Ramos (cell line): ENCODE data around the gene OR4D1.

Experiments used
- in situ Hi-C: fragments of 300-500 bp; cut with MboI; formaldehyde crosslinking; loops from one replicate; pipeline ENCODE4 v1.14.3; 2022; ENCODE audit warnings: low sequenced_read_pairs; ENCODE audit not compliant: unreplicated experiment

Gene OR4D1

DNA sequence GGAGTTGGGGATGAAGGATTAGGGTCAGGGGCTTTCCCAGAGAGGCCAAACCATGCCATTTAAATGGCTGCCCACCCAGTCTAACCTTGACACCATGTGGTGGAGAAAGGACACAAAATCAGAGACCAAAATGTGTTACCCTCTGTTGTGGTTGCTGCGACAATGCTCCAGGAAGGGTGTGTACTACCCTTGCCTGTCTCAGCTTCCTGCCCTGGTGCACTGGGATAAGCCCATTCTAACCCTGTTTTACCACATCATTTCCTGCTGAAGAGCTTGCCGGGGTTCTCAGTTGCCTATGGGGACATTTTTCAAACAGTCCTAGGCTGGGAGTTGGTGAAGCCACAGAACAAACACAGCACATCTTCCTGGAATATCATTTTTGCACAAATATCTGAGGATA lies 4.9 kb downstream of the OR4D1 start:
- in situ Hi-C loops: no loop called here

DNA sequence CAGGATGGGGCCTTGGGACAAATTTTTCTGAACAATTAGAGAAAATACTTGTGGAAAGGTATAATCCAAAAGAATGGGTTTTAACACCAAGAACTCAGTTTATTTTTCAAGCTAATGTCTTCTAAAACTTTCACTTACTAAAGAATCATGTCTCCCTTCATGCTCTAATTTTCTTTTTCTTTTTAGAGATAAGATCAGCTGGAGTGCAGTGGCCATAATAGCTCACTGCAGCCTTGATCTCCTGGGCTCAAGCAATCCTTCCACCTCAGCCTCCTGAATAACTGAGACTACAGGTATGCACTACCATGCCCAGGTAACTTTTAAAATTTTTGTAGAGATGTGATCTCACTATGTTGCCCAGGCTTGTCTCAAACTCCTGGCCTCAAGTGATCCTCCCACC lies 5.5 kb downstream of the OR4D1 start:
- in situ Hi-C loops: no loop called here

DNA sequence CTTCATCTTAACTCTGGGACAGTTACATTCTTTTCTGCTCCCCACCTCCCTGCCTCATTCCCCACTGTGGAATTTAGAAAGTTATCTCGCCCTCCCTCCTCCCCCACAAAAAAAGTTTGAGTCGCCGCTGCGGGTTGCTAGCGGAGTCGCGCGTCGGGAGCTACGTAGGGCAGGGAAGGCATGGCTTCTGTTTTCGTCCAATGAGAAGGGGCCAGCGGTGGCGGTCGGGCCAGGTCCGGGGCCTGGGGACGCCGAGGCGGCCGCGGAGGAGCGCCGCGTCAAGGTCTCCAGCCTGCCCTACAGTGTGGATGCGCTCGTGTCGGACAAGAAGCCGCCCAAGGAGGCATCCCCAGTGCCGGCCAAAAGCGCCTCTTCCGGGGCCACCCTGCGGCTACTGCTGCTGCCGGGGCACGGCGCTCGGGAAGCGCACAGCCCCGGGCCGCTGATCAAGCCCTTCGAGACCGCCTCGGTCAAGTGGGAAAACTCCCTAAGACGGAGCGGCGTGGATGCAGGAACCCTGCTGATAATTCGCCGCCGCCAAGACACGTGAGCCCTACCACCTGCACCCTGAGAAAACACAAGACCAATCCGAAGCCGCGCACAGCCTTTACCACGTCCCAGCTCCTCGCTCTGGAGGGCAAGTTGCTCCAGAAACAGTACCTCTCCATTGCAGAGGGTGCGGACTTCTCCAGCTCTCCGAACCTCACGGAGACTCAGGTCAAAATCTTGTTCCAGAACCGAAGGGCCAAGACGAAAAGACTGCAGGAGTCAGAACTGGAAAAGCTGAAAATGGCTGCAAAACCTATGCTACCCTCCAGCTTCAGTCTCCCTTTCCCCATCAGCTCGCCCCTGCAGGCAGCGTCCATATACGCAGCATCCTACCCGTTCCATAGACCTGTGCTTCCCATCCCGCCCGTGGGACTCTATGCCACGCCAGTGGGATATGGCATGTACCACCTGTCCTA lies 8.9 kb downstream of the OR4D1 start:
- in situ Hi-C loops: no loop called here

DNA sequence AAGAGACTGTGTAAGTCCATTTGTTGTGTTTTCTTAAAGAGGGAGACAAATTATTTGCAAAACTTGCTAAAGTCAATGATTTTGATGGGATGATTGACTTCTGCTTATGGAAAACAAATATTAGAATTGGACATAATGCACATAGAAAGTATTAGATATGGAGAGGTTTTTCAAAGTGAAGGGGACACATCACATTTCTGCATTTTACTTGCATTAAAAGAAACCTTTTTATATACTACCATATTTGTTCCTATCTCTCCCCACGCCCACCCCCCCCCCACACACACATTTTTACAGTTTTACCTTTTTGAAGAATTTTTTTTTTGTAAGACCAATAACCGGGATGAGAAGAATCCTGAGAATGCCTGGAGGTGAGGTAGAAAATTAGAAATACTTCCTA lies 10.0 kb downstream of the OR4D1 start:
- in situ Hi-C loops: no loop called here

DNA sequence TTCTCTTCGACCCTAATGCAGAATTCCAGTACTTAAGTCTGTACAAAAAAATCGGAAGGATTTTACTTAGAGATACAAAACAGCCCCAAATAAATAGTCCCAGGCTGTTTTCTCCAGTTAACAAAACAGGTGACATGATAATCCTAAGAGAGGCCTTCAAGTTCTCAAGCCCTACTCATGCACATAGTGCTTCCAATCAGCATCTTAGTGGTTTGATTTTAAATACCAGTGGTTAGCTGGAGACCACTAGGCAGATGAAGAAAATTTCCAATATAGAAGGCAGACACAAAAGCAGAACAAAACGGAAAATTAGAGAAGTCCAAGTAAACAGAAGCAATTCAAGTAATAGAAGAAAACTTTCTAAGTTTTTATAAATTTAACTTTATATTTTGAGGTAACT lies 13.4 kb downstream of the OR4D1 start:
- in situ Hi-C loops: no loop called here

DNA sequence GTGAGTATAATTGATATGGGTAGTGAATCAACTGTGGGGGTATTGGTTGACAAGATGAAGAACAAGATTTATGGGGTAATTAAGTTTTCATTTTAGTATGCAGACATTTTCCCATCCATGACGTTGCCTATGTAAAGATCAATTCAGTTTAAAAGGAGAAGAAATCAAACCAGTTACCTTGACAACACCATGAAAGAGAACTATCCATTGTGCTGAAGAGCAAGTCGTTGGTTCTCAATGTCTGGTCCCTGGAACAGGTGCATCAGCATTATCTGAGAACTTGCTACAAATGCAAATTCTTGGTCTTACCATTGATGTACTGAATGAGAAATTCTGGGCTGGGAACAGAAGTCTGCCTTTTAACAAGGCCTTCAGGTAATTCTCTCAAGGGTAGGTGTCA lies 17.8 kb downstream of the OR4D1 start:
- in situ Hi-C loops: no loop called here

DNA sequence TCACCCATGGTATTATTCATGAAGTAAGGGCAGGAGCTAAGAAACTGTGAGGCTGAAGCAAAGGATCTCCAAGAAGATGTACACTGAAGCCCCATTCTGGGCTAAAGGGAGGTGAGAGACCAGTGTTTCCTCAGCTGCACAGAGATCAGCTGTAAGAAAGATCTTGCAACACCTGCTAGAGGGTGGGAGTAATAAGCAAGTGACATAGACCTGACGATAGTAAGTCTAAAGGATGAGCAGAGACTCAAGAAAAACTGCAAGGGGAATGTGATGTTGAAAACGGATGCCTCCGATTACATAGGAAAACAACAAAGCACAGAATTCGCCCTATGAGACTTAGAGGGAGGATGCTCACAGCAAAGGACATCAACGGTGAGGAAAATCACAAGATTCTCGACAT lies 18.5 kb downstream of the OR4D1 start, which contains the start of gene OR4D2:
Gene OR4D2 (plus strand): TSS at position 301 of the 400 bp plus-strand sequence. CDS start 2,674 bp downstream, outside the sequence.
- in situ Hi-C loops: no loop called here

DNA sequence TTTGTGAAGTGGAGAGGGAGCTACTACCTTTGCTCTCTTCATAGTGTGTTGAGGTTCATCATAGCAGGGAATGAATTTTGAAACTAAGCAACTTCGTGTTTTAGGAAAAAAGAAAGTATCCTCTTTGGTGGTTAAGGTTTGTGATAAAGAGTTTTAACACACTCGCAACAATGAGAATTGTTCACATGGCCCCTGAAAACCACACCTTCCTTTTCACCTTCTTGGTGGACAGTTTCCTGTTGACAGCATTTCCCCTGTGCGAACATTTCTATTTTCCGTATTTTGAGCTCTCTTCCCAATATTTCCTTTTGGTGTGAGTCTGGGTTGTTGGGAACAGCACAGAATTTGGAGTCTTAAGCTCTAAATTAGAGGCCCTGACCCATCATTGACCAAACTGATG lies 22.4 kb downstream of the OR4D1 start:
- in situ Hi-C loops: no loop called here

DNA sequence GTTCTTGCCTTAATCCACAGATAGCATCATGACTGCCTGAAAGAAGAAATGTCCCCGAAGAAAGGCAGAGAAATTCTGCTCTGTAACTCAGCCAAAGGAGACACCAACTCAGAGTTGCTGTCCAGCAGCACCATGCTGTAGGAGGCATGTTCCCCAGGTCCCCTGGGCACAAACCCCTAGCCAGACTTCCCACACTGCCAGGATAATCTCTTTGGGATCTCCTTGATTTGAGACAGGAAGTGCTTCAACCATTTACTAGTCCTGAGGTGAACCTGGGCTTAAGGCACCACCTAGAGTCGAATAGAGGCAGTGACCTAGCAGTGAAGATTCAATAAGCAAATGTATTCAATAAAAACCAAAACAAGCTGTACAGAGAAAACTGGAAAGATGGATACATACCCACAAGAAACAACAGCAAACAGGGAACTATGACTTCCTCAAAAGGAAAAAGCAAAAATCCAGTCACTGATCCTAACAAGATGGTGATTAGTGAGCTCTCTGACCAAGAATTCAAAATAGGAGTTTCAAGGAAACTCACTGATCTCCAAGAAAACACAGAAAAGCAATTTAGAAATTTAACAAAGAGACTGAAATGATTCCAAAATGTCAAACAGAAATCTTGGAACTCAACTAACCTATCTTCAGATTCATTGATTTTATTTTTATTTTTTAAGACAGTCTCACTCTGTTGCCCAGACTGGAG lies 24.3 kb downstream of the OR4D1 start:
- in situ Hi-C loops: no loop called here

DNA sequence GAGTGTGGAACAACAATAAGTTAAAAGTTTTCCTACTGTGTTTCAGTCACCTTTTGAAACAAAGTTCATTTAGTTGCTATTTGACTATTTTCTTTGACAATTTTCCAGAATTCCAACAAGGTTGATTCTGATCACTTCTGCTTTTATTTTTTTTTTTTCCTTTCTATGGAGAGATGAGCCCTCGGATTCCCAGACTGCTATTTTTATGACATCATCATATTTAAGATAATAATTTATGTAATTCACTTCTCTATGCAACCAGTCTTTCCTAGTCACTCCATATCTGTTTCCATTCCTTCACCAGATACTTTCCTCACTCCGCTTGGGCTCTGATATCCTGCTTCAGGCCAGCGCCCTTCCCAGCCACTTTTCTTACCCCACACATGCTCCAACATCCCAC lies 26.7 kb downstream of the OR4D1 start:
- in situ Hi-C loops: no loop called here

DNA sequence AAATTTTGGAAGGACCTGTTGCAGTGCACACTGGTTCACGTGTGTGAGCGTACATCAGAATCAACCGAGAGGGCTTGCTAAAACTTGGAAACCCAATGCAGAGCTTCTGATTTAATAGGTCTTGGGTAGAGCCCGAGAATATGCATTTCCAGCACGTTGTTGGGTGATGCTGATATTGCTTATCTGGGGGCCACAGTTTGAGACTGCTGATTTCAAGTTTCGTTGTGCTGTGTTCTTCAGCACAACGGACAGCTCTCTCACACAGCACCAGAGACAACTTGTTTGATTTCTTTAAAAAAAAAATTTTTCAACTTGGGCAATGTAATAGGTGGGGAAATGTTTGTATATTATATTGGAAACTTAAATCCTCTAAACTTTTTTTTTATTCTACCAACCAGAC lies 28.0 kb downstream of the OR4D1 start:
- in situ Hi-C loops: no loop called here

DNA sequence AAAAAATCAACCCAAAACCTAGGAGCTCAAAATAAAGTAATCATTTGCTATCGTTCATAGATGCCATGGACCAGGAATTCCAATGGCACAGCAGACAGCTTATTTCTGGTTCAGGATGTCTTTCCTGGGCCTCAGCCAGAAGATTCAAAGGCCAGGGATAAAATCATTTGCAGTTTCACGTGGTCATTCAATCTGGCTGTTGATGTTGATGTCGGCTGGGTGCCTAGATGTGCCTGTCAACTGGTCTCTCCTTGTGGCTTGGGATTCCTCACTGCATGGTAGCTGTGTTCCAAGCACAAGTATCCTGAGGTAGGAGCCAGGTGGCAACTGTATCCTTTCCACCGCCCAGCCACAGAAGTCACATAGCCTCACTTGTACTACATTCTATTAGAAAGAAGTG lies 33.6 kb downstream of the OR4D1 start:
- in situ Hi-C loops: no loop called here

DNA sequence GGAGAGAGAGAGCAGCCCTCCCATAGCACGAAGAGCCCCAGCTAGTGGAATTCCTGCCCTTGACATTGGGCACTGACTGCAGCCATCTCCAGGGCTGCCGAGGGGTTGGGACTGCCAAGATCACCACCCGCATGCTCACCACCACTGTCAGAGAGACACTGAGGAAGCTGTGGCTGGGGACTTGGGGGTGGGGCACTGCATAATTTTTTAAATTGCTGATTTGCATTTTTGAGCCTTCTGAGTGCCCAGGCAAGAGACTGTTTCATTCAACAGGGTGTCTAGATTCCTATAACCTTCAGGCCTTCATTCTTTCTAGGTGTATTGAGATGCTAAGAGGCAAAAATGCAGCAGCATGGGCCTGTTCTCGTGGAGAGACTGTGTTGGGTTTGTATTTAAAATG lies 35.3 kb downstream of the OR4D1 start:
- in situ Hi-C loops: no loop called here

DNA sequence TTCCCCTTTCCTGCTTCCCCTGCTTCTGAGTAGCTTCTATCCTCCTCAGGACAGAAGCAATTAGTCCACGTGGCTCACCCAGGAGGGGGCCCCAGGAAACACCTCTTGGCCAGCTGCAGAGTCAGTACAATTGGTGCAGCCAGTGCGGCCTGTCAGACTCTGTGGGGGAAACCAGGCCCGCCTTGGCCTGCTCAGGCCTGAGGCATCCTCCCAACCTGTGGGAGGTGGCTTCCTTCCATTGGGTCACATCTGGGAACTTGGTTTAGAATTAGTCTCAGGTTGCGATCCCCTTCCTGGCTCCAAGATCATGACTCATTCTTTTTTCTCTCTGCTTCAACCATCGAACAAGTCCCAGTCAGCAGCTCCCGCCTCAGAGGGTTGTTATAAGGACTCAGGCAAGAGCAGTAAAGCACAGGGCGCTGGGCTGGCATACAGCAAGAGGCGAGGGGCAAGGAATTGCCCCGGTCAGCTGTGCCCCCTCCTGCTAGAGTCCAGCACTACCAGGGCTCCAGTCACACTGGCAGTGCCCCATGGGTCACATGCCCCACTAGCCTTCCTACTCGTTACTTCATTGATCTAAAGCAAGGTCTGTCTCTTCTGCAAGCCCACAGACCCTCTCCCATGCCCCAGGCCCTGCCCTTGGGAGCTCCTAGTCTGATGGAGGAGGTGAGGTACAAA lies 36.3 kb downstream of the OR4D1 start:
- in situ Hi-C loops: no loop called here

DNA sequence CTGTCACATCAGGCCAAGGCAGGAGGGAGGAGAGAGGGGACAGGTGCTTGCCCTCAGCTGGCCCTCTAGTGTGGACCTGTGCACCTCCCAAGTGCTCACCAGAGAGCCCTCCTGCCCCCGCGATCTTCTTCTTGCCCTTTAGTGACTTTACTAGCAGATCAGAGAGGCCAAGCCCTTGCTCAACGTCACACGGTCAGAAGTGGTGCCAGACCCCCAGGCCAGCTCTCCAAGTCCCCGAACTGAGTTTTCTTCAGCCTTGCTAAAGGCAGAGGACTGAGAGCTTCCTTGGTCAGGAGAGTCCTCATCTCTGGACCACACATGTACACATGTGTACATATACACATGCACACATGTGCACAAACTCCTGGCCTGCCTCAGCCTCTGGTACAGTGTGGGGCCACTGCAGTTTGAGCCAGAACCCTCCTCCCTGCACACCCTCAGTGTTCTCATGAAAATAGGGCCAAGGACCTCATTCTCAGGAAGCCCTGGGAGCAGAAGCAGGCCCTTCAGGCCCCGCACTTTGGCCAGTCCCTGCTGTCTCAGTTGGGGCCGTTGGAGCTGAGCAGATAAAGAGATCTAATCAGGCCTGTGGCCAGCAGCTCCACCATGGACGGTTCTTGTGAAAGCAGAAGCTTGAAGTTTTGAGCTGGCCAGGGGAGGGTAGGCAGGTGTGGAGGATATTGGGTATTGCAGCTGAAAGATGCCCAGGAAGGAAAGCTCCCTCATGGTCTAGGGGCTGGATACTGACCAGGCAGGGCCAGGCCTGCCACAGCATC lies 37.0 kb downstream of the OR4D1 start:
- in situ Hi-C loops: no loop called here

DNA sequence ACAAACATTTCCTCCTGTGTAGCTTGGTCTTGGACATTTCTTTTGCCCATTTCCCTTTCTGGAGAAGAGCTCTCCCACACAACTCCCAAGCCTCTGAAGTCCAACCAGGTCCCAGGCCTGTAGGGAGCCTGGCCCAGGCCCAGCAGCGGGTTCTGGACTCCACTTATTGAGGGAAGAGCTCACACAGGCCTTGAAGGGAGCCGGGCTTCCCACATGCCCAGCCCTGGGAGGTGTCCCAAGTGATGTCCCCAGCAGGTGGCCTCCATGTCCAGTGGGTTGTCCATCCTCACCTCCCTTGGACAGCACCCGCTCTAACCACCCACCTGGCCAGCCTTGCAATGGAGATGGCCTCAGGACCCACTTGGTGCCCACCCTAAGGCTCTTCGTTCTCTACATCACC lies 38.4 kb downstream of the OR4D1 start:
- in situ Hi-C loops: no loop called here

DNA sequence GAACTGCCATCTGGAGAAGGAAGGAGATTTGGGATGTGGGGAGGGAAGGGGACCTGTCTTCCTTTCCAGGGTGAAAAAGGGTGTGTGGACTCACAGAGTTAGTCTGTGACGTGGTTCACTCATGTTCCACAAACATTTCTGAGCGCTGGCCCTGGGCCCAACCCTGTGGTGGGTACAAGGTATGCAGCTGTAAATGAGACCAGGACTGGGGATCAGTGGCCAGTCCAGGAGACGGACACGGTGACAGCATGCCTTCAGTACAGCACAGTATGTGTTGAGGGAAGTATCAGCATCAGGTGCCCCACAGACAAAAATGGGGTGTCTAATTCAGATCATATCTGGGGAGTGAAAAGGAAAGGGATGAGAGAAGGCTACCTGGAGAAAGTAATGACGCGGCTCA lies 38.9 kb downstream of the OR4D1 start:
- in situ Hi-C loops: no loop called here

DNA sequence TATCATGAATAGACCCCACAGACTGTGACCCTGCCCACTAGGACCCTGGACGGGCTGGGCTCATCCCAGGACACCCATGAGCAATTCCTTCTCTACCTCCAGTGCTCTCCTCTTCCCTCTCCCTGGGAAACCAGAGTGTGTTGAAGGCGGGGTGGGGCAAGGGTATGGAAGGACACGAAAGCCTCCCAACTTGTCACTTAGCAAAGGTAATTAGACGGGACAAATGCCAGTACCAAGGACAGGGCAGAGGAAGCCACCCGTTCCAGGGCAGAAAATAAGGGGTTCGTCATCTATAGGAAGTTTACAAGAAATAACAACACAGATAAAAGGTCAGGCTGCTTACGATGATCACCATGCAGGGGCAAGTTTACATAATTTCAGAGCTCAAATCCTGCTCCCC lies 39.5 kb downstream of the OR4D1 start:
- in situ Hi-C loops: no loop called here

DNA sequence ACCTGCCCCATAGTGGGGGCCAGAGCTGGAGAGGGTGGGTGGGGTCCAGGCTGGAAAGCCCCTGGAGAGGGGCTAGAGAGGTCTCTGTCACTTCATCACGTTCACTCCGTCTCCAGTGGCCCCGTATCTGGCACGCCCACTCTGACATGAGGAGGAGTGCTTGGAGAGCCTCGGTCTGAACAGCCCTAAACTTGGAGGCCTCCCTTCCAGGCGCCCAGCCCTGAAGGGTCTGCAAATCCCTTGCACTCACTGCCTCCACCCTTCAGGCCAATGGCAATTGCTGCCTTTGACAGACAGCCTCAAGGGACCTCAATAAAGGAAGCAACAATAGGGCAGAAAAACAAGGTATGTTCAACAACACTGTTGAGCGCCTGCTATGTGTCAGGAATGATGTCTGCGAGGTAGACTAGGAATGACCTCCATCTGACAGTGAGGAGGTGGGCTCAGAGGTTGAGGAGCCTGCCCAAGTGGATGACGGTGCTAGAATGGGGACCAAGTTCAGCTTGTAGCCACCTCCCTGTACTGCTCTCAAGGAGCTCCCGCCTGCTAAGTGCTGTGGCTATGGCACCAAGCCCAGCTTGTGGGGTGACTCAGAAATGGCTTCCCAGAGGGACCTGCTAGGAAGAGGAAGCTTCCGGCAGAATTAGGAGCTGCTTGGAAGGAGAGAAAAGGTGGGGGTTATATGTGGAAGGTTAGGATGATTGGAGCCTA lies 41.4 kb downstream of the OR4D1 start:
- in situ Hi-C loops: no loop called here
